ENCODE data around the gene NAPA.

- TF ChIP-seq CTCF (IDR thresholded peaks at IDR 0.05; ENCODE audit: insufficient read depth, low read length) (no peak), GABPA (IDR thresholded peaks at IDR 0.05; ENCODE audit: low read depth) (no peak), POLR2AphosphoS5 (IDR thresholded peaks at IDR 0.05; ENCODE audit: low read depth) (no peak)
Observed at GRCh38 chr19:47445937-47446402, 68.9 kb downstream of the NAPA start.
